ENCODE measurements around the gene MRPL22. TPM values are rescaled to one million over a fixed set of nuclear protein-coding genes. Genes with fewer than 3 reads are reported as not detected.

Gene MRPL22
- total and polyA plus RNA-seq, 2 experiments from 2014 or later, result 27.3 to 164 TPM

DNA sequence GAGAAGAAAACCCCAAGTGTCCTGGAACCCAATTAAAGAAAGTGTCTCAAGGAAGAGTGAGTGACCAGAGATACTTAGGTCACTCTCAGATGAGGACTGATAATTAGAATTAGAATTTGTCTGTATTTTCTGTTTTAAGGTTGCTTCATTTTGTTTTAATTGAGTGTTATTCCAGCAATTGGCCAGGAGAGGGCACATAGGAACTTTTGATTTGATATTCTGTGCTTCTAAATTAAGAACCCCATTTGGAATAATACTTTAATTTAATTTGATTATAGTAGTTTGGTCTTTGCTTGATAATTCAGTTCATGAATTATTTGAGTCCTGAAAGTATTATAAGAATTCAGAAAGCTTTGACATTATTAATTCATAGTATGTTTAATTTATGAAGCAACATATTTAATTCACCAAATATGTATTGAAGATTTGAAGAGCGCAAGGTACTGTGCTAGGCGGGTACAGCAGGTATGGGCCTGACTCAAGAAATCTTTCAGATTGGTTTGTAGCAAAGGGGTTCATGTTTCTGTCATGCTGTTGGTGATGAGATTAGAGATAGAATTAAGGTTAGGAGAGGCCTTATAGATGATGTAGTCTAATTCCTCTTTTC is 4.9 kb downstream of the MRPL22 start:
- Histone ChIP-seq H3K4me3 (no peak overlapping the region), H3K36me3 (no peaks in the 10 kb centered on the region), H3K4me1 (ENCODE audit: low read depth) (peaks cover 6% of the 10 kb centered on the region), H3K27ac (no peak overlapping the region), H3K9me3 (ENCODE audit: low read depth) (no peaks in the 10 kb centered on the region), H3K27me3 (no peaks in the 10 kb centered on the region)
- peak; percentile 10 to 38 for DNase-seq (ENCODE audit: low read depth in 1 of 2, low spot score in 1 of 2)
- TF ChIP-seq CTCF (IDR thresholded peaks at IDR 0.05; ENCODE audit: low read depth, low read length), result peak; percentile 62

GRCh38 chr5:154947778-154948177 is 6.9 kb downstream of the MRPL22 start:
- H3K9me3 ChIP-seq (ENCODE audit: low read depth), result no peaks in the 10 kb centered on the region
- no peaks in the 10 kb centered on the region for H3K27me3 ChIP-seq
- H3K36me3 ChIP-seq, result no peaks in the 10 kb centered on the region
- H3K27ac ChIP-seq, result no peak overlapping the region
- DNase-seq (ENCODE audit: low read depth in 1 of 2, low spot score in 1 of 2), result no peak
- TF ChIP-seq CTCF (IDR thresholded peaks at IDR 0.05; ENCODE audit: low read depth, low read length), result no peak
- H3K4me3 ChIP-seq, result no peak overlapping the region
- H3K4me1 ChIP-seq (ENCODE audit: low read depth), result no peaks in the 10 kb centered on the region

DNA sequence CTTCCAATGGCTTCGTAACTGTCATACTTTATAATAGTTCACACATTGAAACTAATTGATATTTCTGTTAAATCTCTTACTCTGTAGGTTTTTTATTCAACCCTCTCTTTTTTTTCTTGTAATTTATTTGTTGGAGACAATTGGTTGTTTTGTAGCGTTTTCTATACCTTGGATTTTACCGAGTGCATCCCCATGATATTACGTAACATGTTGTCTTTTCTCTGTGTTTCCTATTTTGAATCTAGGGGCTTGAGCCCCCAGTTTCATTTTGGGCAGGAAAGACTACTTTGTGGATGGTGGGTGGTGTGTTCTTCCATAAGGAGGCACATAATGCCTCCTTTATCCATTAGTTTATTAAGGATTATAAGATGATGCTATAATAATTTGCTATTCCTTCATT is 7.4 kb downstream of the MRPL22 start:
- H3K27me3 ChIP-seq, result no peaks in the 10 kb centered on the region
- H3K27ac ChIP-seq, result no peak overlapping the region
- H3K36me3 ChIP-seq, result no peaks in the 10 kb centered on the region
- H3K4me3 ChIP-seq, result no peak overlapping the region
- no peaks in the 10 kb centered on the region for H3K4me1 ChIP-seq (ENCODE audit: low read depth)
- no peak for TF ChIP-seq CTCF (IDR thresholded peaks at IDR 0.05; ENCODE audit: low read depth, low read length)
- no peaks in the 10 kb centered on the region for H3K9me3 ChIP-seq (ENCODE audit: low read depth)
- no peak for DNase-seq (ENCODE audit: low read depth in 1 of 2, low spot score in 1 of 2)

DNA sequence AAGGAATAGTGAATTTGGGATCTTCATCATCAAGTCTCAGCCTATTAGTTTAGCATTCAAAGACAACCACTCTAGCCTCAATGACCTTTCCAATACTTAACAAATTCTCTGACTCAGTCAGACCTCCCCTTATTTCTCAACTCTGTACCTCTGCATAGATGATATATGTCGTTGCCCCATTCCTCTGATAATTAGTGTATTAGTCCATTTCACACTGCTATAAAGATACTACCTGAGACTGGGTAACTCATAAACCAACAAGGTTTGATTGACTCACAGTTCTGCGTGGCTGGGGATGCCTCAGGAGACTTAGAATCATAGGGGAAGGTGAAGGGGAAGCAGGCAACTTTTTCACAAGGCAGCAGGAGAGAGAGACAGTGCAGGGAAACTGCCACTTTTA is 8.9 kb downstream of the MRPL22 start:
- no peak for DNase-seq (ENCODE audit: low read depth in 1 of 2, low spot score in 1 of 2)
- Histone ChIP-seq H3K9me3 (ENCODE audit: low read depth) (no peaks in the 10 kb centered on the region), H3K36me3 (no peaks in the 10 kb centered on the region), H3K4me1 (ENCODE audit: low read depth) (no peaks in the 10 kb centered on the region), H3K4me3 (no peak overlapping the region), H3K27ac (no peak overlapping the region), H3K27me3 (no peaks in the 10 kb centered on the region)
- TF ChIP-seq CTCF (IDR thresholded peaks at IDR 0.05; ENCODE audit: low read depth, low read length), result no peak

- no peak for DNase-seq (ENCODE audit: low read depth in 1 of 2, low spot score in 1 of 2)
- no peak overlapping the region for H3K27ac ChIP-seq
- no peaks in the 10 kb centered on the region for H3K9me3 ChIP-seq (ENCODE audit: low read depth)
- H3K36me3 ChIP-seq, result peaks cover 34% of the 10 kb centered on the region
- no peak for TF ChIP-seq CTCF (IDR thresholded peaks at IDR 0.05; ENCODE audit: low read depth, low read length)
- H3K4me3 ChIP-seq, result no peak overlapping the region
- no peaks in the 10 kb centered on the region for H3K4me1 ChIP-seq (ENCODE audit: low read depth)
- H3K27me3 ChIP-seq, result no peaks in the 10 kb centered on the region
These were observed 15.8 kb downstream of the MRPL22 start for GRCh38 chr5:154956712-154957111.

Measured in cardiac muscle cell (in vitro differentiated cells and primary cell).